ENCODE measurements around the gene PSME3. TPM values are rescaled to one million over a fixed set of nuclear protein-coding genes. Genes with fewer than 3 reads are reported as not detected.

The PSME3 gene
- total RNA-seq, 1 experiment from 2014 or later: 222 TPM

GRCh38 chr17:42882166-42882565 lies 49.0 kb downstream of the PSME3 start:
- no peak overlapping the region for H4K91ac ChIP-seq (ENCODE audit: insufficient read length, low read depth, low read length)
- no peak overlapping the region for H2BK5ac ChIP-seq (ENCODE audit: insufficient read length, low read length)
- no peaks in the 10 kb centered on the region for H3K27me3 ChIP-seq (ENCODE audit: insufficient read depth, low read length)
- no peak overlapping the region for H2BK12ac ChIP-seq (ENCODE audit: insufficient read length, low read depth, low read length)
- no peaks in the 10 kb centered on the region for H4K20me1 ChIP-seq (ENCODE audit: control insufficient read depth, insufficient read depth, insufficient read length)
- no peak overlapping the region for H4K5ac ChIP-seq (ENCODE audit: insufficient read length, low read depth, low read length)
- H3K4ac ChIP-seq (ENCODE audit: low read depth, low read length): no peak overlapping the region
- Mint-ChIP-seq H3K4me3 (no peak overlapping the region), H3K27me3 (ENCODE audit: low read depth) (peaks cover 43% of the 10 kb centered on the region), H3K27ac (no peak overlapping the region), H3K4me1 (peaks cover 30% of the 10 kb centered on the region in 2 experiments), H3K36me3 (ENCODE audit: insufficient read depth in 1 of 3, low read depth in 3 of 3) (no peaks in the 10 kb centered on the region; a peak in 1 of 7 replicates), H3K9me3 (no peaks in the 10 kb centered on the region)
- no peak overlapping the region for H3K9ac ChIP-seq (ENCODE audit: extremely low read depth, insufficient read length, low read length)
- H2BK15ac ChIP-seq (ENCODE audit: low read depth, low read length): no peak overlapping the region
- no peak overlapping the region for H2AK5ac ChIP-seq (ENCODE audit: insufficient read length, low read length)
- no CpG with 5 or more reads among the region's 8 CpGs for WGBS (ENCODE audit: extremely low coverage, insufficient read length, low lambda C conversion rate)
- H3T11ph ChIP-seq (ENCODE audit: low read length): no peak overlapping the region
- H3K4me2 ChIP-seq (ENCODE audit: insufficient read depth, insufficient read length, low read length): no peak overlapping the region
- H2AFZ ChIP-seq (ENCODE audit: low read length): no peak overlapping the region
- no peaks in the 10 kb centered on the region for H3K23me2 ChIP-seq (ENCODE audit: insufficient read length, low read depth, low read length, poor library complexity, severe bottlenecking)
- no peak for TF ChIP-seq CTCF (conservative IDR thresholded peaks at IDR 0.05)
- DNase-seq: no peak
- no peak overlapping the region for H3K18ac ChIP-seq (ENCODE audit: insufficient read length, low read depth, low read length)
- no peak overlapping the region for H2BK120ac ChIP-seq (ENCODE audit: low read depth, low read length, poor library complexity, severe bottlenecking)
- H3K79me2 ChIP-seq (ENCODE audit: insufficient read depth, low read length): no peaks in the 10 kb centered on the region
- no peak overlapping the region for H3K56ac ChIP-seq (ENCODE audit: insufficient read length, low read depth, low read length)
- H3K23ac ChIP-seq (ENCODE audit: insufficient read length, low read depth, low read length): no peak overlapping the region
- no peaks in the 10 kb centered on the region; the same call in 1 of the 2 replicates for H3K4me1 ChIP-seq (ENCODE audit: insufficient read depth, low read length)
- H3K14ac ChIP-seq (ENCODE audit: insufficient read depth, low read length): no peak overlapping the region
- H3K9me3 ChIP-seq (ENCODE audit: control insufficient read depth, low read depth, low read length): no peaks in the 10 kb centered on the region
- H2BK20ac ChIP-seq (ENCODE audit: low read depth, low read length, poor library complexity, severe bottlenecking): no peak overlapping the region
- H3K79me1 ChIP-seq (ENCODE audit: insufficient read depth, low read depth, low read length, poor library complexity, severe bottlenecking): no peaks in the 10 kb centered on the region
- H3K27ac ChIP-seq (ENCODE audit: insufficient read length, low read depth, low read length): no peak overlapping the region
- no peak overlapping the region for H4K8ac ChIP-seq (replicated peaks; ENCODE audit: insufficient read length, low read depth, low read length)
